NCI-H460 (cell line): ENCODE results near the gene ADGRL2. TPM values are rescaled to one million over a fixed set of nuclear protein-coding genes. Genes with fewer than 3 reads are reported as not detected.
"Not testable (repeated sequence)": the region's sequence is repeated elsewhere in the genome, so short reads cannot be mapped to it uniquely, and the experiment has no call there.

Source experiments
- DNase-seq: peaks from one replicate; pipeline ENCODE4 v3.0.0-alpha.2; 2016; ENCODE audit warnings: low read depth; ENCODE audit errors: extremely low read depth
- total RNA-seq: library from RNA; depleted of rRNA; stranded (reverse); fragments of >200 nt; shearing (Covaris generic); gene quantifications from 2 replicates; pipeline ENCODE4 v1.2.3, GENCODE V29; 2014

The ADGRL2 gene
- total RNA-seq, 1 experiment from 2014 or later, result 15.3 TPM

- no peak for DNase-seq
Measured at GRCh38 chr1:81846630-81847029, 45.9 kb downstream of the ADGRL2 start.

GRCh38 chr1:81847063-81847462, 46.3 kb downstream of the ADGRL2 start:
- DNase-seq, result no peak

- no peak for DNase-seq
Measured at GRCh38 chr1:81848880-81849682, 48.3 kb downstream of the ADGRL2 start.

GRCh38 chr1:81850031-81850430, 49.3 kb downstream of the ADGRL2 start:
- DNase-seq, result no peak

DNA sequence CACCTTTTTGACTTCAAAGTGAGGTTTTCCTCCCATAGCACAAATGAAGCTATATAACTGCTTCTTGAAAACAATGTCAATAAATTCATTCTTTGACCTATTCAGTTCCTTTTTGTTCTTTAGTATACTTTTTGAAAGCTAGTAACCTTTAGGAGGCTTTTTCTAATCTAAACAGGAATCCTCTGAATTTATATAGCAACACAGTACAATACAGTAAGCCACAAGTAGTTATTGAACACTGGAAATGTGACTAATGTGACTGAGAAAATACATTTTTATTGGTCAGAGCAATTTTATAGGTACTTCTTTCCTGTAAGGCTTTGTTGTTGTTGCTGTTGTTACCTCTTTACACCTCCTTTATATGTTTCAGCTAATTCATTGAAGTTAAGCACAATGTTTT, 49.8 kb downstream of the ADGRL2 start:
- DNase-seq, result no peak

GRCh38 chr1:81851217-81851616, 50.5 kb downstream of the ADGRL2 start:
- DNase-seq, result no peak

- no peak for DNase-seq
Measured at GRCh38 chr1:81852961-81853360, 52.2 kb downstream of the ADGRL2 start.

DNA sequence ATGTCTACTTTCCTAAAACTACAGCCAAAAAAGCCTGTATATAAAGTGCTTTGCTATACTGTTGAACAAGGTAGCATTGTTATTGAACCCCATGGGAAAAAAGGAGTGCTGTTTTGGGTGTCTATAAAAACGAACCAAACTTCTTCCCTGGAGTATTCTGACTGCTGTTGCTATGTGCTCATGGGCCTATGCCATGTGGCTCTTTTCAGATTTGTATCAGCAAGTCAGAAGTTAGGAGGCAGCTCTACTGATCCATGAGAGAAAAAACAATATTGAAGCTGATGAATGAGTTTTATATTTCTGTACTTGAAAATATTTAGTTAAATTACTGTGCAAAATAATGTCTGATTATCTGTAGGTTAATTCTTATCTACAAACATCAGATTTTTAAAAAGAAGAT, 66.5 kb downstream of the ADGRL2 start:
- no peak for DNase-seq

GRCh38 chr1:81869307-81869706, 68.6 kb downstream of the ADGRL2 start:
- no peak for DNase-seq

GRCh38 chr1:81871091-81871490, 70.4 kb downstream of the ADGRL2 start:
- DNase-seq, result not testable (repeated sequence)

DNA sequence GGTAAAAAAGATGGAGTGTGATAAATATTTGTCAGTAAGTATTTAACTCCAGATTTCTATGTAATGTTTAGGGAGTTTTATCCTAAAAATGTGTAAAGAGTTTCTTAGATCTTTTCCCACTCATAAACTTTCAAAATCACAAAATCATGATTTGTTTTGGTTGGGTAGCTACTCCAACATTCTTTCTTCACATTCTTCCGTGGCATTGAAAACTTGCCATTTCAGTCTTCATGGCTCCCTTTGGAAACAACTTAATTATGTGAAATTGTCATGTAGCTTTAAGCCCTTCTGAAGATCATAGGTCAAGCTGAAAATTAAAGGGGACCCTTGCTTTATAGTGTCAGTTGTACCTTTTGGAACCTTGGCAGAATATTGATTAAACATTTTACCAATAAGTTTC, 73.2 kb downstream of the ADGRL2 start:
- no peak for DNase-seq

DNA sequence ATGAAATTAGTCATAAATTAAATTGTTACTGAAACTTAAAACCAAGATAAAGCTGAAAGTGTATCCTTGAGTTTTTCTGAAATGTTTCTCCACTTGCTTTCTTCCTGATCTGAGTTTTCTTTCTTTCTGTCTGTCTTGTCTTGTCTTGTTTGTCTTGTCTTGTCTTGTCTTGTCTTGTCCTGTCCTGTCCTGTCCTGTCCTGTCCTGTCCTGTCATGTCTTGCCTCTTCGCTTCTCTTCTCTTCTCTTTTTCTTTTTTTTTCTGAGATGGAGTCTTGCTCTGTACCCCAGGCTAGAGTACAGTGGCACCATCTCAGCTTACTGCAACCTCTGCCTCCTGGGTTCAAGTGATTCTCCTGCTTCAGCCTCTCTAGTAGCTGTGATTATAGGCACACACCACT, 73.7 kb downstream of the ADGRL2 start:
- no peak for DNase-seq

- no peak for DNase-seq
Measured at GRCh38 chr1:81874940-81875339, 74.2 kb downstream of the ADGRL2 start.

GRCh38 chr1:81876901-81877733, 76.4 kb downstream of the ADGRL2 start:
- DNase-seq, result no peak

DNA sequence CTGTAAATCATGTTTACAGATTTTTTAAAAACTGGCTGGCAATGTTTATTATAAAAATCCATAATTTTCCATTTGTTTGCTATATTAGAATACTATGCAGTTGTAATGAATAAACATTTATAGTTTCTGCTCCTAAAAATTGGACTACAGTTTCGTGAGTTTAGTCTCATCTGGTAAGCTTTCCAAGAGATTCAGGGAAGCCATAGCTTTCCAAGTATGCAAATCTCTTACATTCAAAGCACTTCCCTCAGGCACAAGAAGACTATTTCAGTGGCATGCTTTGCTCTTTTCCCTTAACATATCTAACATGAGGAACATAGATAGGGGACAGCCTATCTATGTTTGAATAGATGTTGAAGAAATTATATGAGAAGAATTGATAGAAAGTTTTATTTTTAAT, 77.2 kb downstream of the ADGRL2 start:
- DNase-seq, result no peak

- DNase-seq, result no peak
Measured at GRCh38 chr1:81878538-81878937, 77.8 kb downstream of the ADGRL2 start.

- no peak for DNase-seq
Measured at GRCh38 chr1:81880781-81881180, 80.0 kb downstream of the ADGRL2 start.

- DNase-seq, result no peak
Measured at GRCh38 chr1:81885291-81885690, 84.6 kb downstream of the ADGRL2 start.

- not testable (repeated sequence) for DNase-seq
Measured at GRCh38 chr1:81886292-81886691, 85.6 kb downstream of the ADGRL2 start.

DNA sequence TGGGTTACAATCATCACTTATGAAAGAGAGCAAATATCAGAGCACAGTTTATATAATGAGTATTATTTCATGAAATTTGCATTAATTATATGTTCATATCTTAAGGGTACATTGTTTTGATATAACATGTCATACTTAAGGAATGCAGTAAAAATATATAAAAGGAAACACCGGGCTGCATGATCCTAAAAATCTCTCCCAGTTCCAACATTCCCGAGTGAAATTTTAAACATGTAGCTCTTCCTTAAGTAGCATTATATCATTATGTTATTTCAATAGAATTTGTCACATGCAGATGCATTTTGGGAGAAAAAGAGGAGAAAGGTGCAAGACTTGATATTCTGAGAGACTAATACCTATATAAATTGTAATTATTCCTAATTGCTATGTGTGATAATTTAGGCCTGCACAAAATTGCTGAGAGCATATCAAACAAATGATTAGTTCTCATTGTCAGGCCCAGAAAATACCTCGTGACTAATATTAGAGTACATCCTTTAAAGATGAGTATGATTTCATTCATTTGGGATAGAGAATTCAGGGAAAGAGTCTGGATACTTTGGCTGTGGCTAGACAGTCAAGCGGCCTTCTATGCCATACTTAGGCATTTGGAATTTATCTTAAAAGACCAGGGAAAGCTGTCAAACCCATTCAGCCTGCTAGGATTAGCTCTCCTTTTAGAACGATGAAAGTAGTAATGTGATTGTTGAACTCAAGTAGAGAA, 86.8 kb downstream of the ADGRL2 start:
- no peak for DNase-seq

GRCh38 chr1:81889166-81889565, 88.4 kb downstream of the ADGRL2 start:
- no peak for DNase-seq
